Endometrium (tissue), 2 donors: ENCODE data around the gene UBE2QL1.
"Not testable (repeated sequence)": the region's sequence is repeated elsewhere in the genome, so short reads cannot be mapped to it uniquely, and the experiment has no call there.

Experiments
- FAIRE-seq: peaks from 2 replicates; lab custom pipeline; 2012; peaks lifted over from hg19 to GRCh38; lab: Jason Lieb, UNC
- donor health status: control.
- donor health status: control.

The UBE2QL1 gene

DNA sequence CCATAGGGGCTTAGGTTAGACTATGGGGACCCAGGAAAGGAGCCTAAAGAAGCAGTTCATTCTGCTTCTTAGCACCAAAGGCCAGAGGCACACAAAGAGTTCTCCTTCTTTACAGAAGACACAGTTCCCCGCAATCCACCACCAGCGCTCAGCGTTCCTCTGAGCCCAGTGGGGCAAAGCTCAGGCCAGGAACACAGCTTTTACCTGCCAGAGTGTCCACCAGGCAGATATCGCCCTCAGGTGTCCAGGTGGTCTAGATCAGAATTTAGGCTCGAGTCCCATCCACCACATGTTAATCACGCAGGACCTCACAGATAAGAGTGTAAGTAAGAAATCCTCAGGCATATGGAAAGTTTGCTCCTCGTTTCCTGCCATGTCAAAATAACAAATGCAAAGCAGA, 53.0 kb downstream of the UBE2QL1 start:
- FAIRE-seq: no peak

DNA sequence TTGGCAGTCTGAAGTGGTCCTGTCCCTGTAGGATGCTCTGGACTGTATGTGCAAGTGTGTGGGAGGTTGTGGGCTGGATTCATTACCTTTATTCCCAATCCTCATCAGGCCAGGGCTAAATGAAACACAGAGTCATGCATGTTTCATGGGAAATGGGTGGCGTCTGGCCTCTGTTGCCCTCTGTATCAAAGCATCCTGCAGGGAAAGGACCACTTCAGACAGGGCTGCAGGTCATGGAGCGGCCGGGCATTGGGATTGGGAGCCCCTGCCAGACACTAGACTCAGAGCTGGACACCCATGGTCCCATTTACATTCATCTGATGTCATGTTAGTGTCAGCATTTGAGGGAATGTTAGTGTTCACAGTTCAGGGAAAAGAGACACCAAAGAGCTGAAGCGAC, 53.8 kb downstream of the UBE2QL1 start:
- FAIRE-seq: no peak

DNA sequence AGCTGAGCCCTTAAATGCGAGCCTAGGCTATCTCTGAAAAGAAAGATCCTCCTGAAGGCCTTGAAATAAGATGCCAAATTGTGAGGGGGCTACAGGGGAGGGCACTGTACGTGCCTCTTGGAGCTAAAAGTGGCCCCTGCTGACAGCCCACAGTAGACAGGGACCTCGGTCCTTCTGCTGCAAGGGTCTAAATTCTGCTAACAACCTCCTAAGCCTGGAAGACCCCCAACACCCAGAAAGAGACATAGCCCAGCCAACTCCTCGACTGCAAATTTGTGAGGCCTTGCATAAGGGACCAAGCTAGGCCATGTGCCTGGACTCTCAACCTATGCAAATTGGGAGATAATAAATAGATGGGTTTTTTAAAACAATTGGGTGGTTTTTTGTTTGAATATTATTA, 54.7 kb downstream of the UBE2QL1 start:
- no peak for FAIRE-seq

DNA sequence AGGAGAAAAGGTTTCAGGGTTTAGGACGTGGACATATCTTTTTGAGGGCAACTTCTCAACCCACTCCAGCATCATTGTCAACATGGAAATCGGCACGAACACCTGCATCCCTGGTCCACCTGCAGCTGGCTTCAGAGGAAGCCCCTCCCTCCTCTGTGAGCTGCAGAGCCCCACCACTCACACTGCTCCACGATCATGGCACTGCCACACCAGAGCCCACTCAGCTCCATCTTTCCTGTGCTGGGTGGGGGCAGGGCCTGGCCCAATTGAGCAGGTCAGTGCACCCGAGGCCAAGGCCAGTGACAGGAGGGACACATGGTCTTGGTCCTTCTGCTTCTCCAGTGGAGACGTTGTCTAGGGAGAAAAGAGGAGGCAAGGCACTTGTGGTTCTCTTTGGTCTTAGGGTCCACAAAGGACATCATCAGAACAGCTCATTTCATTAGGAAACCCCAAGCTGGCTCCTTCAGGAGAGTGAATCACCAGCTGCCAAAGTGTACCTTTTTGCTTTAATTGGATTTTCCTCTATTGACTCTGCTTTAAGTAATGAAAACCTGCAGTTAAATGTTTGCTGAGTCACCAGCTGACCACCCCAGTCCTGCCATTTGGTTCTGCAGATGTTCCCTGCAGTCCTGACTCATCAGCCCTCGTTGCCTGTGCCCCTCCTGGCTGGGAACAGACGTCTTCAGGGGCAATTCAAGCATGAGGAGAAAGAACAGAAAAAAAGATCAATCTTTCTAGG, 56.2 kb downstream of the UBE2QL1 start:
- no peak for FAIRE-seq

DNA sequence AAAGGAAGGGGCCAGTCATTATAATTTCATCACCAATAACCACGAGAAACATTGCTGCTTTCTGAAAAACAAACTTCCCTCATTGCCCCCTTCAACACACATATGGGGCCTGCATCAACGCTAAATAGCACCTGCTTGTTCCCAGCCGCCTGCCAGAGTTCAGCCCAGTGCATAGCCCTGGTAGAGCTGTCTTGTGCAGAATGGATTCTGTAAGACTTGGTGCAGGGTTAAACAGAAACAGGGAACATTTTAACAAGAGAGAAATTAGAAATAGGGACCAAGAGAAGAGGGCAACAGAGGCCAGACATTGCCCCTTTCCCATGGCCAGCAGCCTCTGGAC, 56.7 kb downstream of the UBE2QL1 start:
- no peak for FAIRE-seq

DNA sequence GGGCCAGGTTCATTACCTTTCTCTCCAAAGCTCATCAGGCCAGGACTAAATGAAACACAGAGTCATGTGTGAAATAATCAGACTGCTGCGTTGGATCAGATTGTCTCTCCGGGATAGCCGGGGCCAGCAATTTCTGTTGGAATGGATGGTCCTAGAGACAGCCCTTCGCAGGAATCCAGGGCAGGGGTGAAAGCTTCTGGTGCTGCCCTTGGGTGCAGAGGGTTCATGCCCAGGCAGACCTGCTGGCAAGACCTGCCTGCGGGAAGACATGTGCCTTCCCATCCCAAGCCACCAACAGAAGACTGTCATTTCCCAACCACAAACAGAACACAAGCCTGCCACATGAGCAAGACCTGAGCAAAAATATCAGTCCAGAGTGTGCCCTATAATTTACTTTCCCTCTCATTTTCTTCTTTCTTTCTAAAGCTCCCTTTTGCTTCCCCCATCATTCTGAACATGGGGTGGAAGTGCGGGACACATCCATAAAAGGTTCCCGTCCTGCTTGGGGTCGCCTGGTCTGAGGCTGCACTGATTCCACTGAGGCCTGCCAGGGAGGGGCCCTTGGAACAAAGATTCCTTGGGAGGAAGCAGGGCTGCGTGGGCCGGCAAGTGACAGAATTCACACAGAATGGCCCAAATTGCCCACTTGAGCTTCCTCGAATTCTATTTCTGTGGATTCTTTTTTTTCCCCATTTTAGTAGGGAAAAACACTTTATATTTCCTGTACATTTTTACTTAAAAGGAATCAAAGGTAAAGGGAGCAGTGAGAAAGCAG, 57.3 kb downstream of the UBE2QL1 start:
- no peak for FAIRE-seq

DNA sequence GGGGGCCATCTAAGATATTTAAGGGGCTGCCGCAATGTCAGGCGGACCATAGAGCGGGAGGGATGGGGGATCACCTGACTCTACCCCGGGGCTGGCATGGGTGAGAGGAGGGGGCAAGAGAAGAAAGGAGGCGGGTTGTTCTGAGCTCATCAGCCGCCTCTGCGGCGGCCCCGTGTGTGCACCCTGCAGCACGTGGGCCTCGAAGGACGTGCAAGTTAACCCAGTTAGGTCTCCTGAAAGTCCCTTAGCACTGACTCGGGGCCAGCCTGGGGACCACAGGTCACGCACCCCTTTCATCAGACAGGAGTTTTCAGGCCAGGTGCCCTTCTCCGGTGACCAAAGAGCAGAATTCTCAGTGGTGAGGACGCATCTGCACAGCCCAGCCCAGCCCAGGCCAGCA, 58.0 kb downstream of the UBE2QL1 start:
- no peak for FAIRE-seq

DNA sequence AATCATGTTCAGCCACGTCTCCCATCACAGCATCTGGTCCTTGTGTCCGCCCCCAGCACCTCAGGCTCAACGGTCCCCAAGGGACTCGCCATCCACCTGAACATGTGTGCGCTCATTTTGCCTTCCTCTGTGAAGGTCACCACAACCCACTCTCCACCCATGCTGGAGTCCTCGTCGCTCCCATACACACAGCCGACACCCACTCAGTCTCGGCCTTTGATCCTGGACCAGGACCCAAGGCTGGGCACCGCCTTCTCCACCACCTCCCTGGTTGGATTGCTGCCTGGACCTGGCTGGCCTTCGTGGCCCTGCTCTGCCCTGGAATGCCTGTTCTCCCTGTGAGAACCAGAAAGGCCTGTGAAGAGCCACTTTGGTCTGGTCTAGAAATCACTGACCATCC, 60.3 kb downstream of the UBE2QL1 start:
- FAIRE-seq: no peak

DNA sequence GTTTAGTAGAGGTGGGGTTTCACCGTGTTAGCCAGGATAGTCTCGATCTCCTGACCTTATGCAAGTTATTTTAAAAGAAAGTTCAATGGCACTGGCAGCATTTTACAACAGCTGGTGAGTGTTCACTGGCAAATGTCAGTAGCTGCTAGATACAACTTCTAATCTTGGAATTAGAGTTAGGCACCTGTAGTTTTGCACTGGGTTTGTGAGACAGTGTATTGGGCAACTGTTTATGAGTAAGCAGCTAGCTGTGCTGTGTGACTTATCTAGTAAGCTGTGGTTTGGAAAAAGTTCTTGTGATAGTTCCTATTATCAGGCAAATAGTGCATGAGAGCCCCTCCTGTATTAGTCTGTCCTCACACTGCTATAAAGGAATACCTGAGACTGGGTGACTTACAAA, 61.5 kb downstream of the UBE2QL1 start:
- no peak for FAIRE-seq

DNA sequence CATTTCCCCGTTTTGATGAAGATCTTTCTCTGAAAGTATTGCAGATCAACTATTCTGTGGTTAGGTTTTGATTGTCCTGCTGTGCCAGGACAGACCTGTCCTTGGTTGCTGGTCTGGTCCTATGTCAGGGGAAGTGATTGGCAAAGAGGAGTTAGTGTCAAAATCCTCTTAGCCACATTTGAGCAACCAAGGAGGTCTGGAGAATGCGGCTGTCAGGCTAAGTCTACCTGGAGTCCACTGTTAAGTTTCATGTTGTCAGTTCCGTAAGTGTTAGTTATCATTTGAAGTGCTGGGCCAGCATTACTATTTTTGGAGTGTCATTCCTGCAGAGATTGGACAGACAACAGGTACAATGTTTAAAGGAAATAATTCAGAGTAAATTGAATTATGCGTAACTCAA, 62.3 kb downstream of the UBE2QL1 start:
- no peak for FAIRE-seq

DNA sequence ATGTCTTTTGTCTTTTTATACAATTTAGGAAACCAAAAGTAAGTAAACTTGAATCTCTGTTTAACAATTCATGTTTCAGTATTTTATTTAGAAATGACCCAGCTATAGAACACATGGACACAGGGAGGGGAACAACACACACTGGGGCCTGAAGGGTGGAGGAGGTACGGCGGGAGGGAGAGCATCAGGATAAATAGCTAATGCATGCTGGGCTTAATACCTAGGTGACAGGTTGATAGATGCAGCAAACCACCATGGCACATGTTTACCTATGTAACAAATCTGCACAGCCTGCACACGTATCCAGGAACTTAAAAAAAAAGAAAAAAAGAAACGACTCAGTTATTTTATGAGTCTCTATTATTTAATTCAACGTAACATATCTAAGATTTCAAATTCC, 67.2 kb downstream of the UBE2QL1 start:
- FAIRE-seq: not testable (repeated sequence)

DNA sequence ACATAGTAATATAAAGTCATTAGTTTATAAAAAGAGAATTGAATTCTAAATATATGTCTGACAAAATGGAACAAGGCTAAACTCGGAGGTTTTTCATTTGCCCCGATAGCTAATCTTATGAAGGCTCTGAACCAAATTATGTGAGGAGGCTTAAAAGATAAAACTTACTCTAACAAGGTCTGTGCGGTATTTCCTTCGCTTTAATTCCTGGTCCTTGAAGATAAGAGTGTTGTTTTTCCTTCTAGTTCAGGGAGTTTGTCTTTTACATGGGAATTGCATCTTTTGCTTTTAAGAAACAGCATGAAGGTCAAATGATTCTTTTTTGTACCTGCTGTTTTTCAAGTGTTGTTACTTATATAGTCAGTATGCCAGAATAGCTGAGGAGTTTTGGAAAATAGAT, 68.2 kb downstream of the UBE2QL1 start:
- no peak for FAIRE-seq

DNA sequence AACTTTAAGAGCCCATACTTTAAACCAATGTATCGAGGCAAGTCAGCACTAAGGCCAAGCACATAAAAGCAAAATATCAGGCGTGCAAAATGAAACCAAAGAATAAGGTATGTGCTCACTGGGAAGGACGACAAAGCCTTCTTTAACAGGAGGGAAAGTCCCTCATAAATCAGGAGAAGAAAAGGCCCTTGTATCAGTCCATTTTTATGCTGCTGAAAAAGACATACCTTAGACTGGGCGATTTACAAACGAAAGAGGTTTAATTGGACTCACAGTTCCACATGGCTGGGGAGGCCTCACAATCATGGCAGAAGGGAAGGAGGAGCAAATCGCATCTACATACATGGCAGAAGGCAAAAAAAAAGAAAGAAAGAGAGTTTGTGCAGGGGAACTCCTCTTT, 68.9 kb downstream of the UBE2QL1 start:
- no peak for FAIRE-seq

DNA sequence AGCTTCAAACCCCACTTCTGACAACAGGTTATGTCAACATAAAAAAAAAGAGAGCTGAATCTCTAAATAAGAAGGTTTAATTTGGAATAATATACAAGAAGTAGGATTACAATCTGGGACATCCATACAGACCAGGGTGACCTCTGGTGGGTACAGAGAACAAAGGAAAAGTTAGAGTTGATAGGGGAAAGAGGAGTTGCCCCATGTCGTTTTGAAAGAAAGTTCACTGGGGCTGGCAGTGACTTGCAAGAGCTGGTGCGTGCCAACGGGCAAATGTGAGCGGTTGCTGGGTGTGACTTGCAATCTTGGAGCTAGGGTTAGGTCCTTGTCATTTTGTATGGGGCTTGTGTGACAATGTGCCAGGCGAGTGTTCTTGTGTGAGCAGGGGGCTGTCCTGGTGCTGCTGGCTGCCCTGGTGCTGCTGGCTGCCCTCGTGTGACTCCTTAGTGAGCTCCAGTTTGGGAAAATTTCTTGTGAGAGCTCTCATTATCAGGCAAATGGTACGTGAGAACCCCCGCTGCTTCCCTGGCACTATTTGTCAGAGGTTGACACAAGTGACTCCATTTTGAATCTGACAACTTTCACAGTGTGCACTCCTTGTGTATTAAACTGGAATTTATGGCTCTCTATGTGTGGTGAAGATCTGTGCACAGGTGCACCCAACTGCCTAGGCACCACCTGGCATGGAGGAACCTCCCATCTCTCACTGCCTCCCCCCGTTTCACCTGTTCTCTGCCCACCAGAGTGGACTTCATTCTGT, 69.8 kb downstream of the UBE2QL1 start:
- FAIRE-seq: no peak

DNA sequence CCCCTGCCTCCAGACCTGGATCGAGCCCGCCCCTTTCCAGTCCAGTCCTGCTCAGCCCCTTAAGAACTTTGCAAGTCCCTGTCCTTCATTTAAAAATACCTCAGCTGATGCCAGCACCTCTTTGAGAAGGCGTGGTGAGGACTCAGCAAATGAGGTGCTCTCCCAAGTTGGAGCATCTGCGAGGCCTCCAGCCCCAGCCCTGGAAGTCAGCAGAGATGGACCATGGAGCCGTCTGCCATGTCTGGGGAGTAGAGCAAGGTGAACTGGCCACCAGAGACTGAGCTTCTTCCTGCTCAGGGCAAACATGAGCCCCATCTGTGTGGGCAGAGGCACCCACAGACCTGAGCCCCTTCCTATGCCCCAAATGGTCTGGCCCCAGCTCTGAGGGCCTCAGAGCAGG, 71.5 kb downstream of the UBE2QL1 start:
- FAIRE-seq: no peak

DNA sequence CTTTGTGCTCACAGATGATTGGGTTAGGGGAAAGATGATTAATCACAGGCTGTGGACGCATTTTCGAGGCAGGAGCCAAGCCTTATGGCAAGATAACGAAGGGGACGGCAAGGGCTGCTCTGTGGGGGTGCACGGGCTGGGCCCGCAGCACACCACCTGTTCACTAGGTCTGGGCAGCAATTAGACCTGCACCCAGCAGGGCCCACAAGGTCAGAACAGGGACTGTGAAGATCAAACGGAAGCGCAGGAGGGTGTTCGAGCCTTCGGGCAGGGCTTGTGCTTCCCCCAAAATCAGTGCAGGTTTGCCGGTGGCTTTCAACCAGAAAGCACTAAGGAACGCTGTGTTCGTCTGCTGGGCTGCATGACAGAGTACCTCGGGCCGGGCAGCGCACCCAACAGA, 73.7 kb downstream of the UBE2QL1 start:
- no peak for FAIRE-seq

DNA sequence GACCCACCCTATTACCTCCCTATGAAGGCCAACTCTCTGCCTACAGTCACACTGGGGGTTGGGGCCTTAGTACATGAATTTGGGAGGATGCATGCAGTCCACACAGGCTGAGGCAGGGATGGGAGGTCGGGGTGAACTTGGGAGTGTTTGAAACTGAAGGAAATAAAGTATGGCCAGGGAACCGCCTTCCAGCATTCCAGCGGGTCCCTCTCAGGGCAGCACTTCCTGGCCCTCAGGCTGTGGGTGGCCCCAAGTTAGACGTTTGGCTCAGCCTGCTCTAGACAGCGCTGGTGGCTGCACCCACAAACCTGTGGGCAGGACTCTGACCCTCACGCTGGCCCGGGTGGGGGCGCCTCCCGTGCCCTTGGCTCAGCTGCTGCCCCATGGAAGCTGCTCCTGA, 74.3 kb downstream of the UBE2QL1 start:
- no peak for FAIRE-seq

DNA sequence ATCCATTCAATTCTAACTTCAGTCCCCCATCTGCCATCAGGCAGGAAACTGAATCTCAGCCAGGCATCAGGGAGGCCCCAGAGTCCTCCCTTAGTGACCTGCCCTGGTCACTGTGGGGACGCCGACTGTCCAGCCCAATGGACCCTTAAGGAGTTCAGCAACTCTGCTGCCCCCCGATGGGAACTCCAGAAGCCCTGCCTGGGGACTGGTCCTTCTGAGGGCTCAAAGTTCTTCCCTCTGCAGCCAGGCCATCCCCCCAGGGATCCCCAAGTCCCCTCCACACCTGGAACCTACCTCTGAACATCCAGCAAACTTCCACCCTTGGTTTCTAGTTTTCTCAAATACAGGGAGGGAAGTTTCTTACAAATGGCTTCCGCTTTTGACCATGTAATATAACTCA, 76.8 kb downstream of the UBE2QL1 start:
- FAIRE-seq: no peak

DNA sequence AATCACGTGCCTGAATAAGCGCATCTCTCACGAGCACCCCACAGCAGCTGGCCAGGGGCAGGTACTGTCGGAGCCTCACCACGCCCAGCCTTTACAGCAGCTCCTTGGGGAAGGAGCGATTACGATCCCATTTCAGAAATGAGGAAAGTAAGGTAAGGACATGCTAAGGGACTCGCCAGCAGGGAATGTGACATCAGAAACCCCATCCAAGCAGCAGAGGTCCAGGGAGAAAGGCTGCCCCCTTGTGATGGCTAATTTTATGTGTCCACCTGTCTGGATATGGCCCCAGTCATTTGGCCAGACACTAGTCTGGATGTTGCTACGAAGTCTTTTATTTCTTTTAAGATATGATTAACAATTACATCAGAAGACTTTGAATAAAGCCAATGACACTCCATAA, 77.3 kb downstream of the UBE2QL1 start:
- no peak for FAIRE-seq

DNA sequence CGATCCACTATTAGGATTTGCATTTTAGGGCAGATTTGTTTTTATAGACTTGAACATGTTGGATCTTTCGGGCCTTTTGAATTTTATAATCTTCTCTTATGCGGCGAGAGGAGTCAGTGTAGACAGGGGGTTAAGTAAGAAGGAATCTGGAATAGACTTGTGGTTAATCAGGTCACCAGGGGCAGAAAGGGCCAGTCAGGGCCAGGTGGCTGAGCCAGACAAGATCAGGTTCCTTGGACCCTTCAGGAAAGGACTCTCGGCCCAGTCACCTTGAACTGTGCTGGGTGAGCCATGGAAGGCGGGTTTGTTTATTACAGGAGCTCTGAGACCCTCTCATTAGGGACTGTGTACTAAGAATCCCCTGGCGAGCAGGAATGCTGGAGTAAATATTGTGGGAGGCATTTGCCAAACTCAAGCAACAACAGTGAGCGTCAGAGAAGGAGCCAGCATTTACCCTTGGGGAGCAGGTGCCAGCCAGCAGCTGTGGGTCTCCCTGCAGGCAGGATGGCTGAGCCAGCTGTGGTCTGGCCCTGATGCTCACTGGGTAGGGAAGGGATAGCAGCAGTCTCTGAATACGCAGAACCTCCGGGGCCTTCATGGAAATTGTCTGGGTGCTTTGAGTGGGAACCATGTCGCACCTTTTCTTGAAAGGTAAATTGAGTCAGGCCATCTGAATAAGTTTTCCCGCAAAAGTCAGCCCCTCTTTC, 79.2 kb downstream of the UBE2QL1 start:
- no peak for FAIRE-seq

DNA sequence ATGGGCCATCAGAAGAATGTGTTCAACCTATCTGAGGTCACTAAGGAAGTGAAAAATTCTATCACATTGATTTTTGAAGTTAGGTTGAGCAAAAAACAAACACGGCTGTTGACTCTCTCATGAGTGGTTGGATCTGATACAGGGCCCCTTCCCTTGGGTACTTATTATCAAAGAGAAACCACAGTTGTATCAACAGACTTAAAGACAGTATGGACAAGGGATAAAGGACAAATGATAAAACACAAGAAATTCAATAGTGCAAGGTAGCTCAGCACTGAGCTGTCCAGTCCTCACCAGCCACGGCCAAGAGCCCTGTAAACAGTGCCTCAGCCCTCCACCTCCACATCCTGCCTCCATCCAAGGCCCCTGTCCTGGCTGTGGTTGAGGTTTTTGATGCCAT, 86.9 kb downstream of the UBE2QL1 start:
- FAIRE-seq: no peak

DNA sequence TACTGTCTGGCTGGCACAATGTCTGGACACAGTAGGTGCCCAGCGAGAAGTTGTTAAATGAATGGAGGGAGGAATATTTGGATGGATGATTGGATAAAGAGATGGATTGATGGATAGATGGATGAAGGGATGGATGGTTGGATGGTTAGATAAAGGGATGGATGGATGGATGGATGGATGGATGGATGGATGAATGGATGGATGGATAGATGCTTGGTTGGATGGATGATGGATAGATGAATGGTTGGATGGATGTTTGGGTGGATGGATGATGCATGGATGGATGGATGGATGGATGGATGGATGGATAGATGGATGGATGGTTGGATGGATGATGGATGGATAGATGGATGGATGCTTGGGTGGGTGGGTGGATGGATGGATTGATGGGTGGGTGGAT, 90.4 kb downstream of the UBE2QL1 start:
- no peak for FAIRE-seq
